ENCODE measurements around the gene TCF3. TPM values are rescaled to one million over a fixed set of nuclear protein-coding genes. Genes with fewer than 3 reads are reported as not detected.

Gene TCF3
- total RNA-seq, 3 donors from 2014 or later (not counting 1 experiment from before 2014, with no cell fraction given): 54.5 to 72.2 (median 64.3) TPM

GRCh38 chr19:1580957-1581356, 71.5 kb downstream of the TCF3 start:
- H3K9me3 ChIP-seq (ENCODE audit: control insufficient read depth, insufficient read depth, low read length): no peaks in the 10 kb centered on the region
- Mint-ChIP-seq H3K4me1 (no peaks in the 10 kb centered on the region), H3K27me3 (ENCODE audit: low read depth in 2 of 2) (no peaks in the 10 kb centered on the region), H3K36me3 (no peaks in the 10 kb centered on the region), H3K9me3 (no peaks in the 10 kb centered on the region), H3K27ac (no peak overlapping the region), H3K4me3 (no peak overlapping the region)
- no peaks in the 10 kb centered on the region for H3K4me1 ChIP-seq (ENCODE audit: control insufficient read depth, insufficient read depth, low read length)
- TF ChIP-seq CTCF (IDR thresholded peaks at IDR 0.05): no peak
- H3K36me3 ChIP-seq (ENCODE audit: control insufficient read depth, insufficient read depth, low read length): peaks cover 43% of the 10 kb centered on the region
- intact Hi-C loops (cut with micrococcal nuclease): no loop called here
- no peak overlapping the region for H3K27ac ChIP-seq (ENCODE audit: low read length)
- WGBS (ENCODE audit: insufficient coverage): 98% methylated on average over 22 of the region's 22 CpGs
- ATAC-seq (no peak), DNase-seq (no peak)
- no peak overlapping the region for H3K4me3 ChIP-seq (ENCODE audit: low read length)
- no peaks in the 10 kb centered on the region for H3K27me3 ChIP-seq (ENCODE audit: control insufficient read depth, insufficient read depth, low read length)

- 96% methylated on average over 20 of the region's 20 CpGs for WGBS (ENCODE audit: insufficient coverage)
- Histone ChIP-seq H3K27ac (ENCODE audit: low read length) (no peak overlapping the region), H3K4me3 (ENCODE audit: low read length) (no peak overlapping the region), H3K4me1 (ENCODE audit: control insufficient read depth, insufficient read depth, low read length) (no peaks in the 10 kb centered on the region), H3K9me3 (ENCODE audit: control insufficient read depth, insufficient read depth, low read length) (no peaks in the 10 kb centered on the region), H3K36me3 (ENCODE audit: control insufficient read depth, insufficient read depth, low read length) (peaks cover 41% of the 10 kb centered on the region), H3K27me3 (ENCODE audit: control insufficient read depth, insufficient read depth, low read length) (no peaks in the 10 kb centered on the region)
- intact Hi-C loops (cut with micrococcal nuclease): no loop called here
- Mint-ChIP-seq H3K27me3 (ENCODE audit: low read depth in 2 of 2) (no peaks in the 10 kb centered on the region), H3K27ac (no peak overlapping the region), H3K36me3 (no peaks in the 10 kb centered on the region), H3K4me1 (no peaks in the 10 kb centered on the region), H3K9me3 (no peaks in the 10 kb centered on the region), H3K4me3 (no peak overlapping the region)
- TF ChIP-seq CTCF (IDR thresholded peaks at IDR 0.05): no peak
- ATAC-seq (no peak), DNase-seq (no peak)
Measured at GRCh38 chr19:1580382-1580781, 72.0 kb downstream of the TCF3 start.

- Mint-ChIP-seq H3K9me3 (no peaks in the 10 kb centered on the region), H3K36me3 (no peaks in the 10 kb centered on the region), H3K27ac (no peak overlapping the region), H3K4me1 (no peaks in the 10 kb centered on the region), H3K27me3 (ENCODE audit: low read depth in 2 of 2) (no peaks in the 10 kb centered on the region), H3K4me3 (no peak overlapping the region)
- Histone ChIP-seq H3K9me3 (ENCODE audit: control insufficient read depth, insufficient read depth, low read length) (no peaks in the 10 kb centered on the region), H3K4me1 (ENCODE audit: control insufficient read depth, insufficient read depth, low read length) (no peaks in the 10 kb centered on the region), H3K4me3 (ENCODE audit: low read length) (no peak overlapping the region), H3K27me3 (ENCODE audit: control insufficient read depth, insufficient read depth, low read length) (no peaks in the 10 kb centered on the region), H3K27ac (ENCODE audit: low read length) (no peak overlapping the region), H3K36me3 (ENCODE audit: control insufficient read depth, insufficient read depth, low read length) (peaks cover 39% of the 10 kb centered on the region)
- no peak for ATAC-seq
- 96% methylated on average over 20 of the region's 20 CpGs for WGBS (ENCODE audit: insufficient coverage)
- DNase-seq: no peak
- intact Hi-C loops (cut with micrococcal nuclease): no loop called here
- TF ChIP-seq CTCF (IDR thresholded peaks at IDR 0.05): no peak
Measured at GRCh38 chr19:1579222-1579621, 73.2 kb downstream of the TCF3 start.

GRCh38 chr19:1577929-1578618, 74.3 kb downstream of the TCF3 start:
- peaks cover 39% of the 10 kb centered on the region for H3K36me3 ChIP-seq (ENCODE audit: control insufficient read depth, insufficient read depth, low read length)
- H3K4me1 ChIP-seq (ENCODE audit: control insufficient read depth, insufficient read depth, low read length): no peaks in the 10 kb centered on the region
- no peak overlapping the region for H3K27ac ChIP-seq (ENCODE audit: low read length)
- no peaks in the 10 kb centered on the region for H3K4me1 Mint-ChIP-seq
- WGBS (ENCODE audit: insufficient coverage): 93% methylated on average over 49 of the region's 49 CpGs
- no peak for TF ChIP-seq CTCF (IDR thresholded peaks at IDR 0.05)
- H3K4me3 ChIP-seq (ENCODE audit: low read length): no peak overlapping the region
- H3K9me3 ChIP-seq (ENCODE audit: control insufficient read depth, insufficient read depth, low read length): no peaks in the 10 kb centered on the region
- no peak overlapping the region for H3K27ac Mint-ChIP-seq
- no peaks in the 10 kb centered on the region for H3K9me3 Mint-ChIP-seq
- ATAC-seq (no peak), DNase-seq (no peak)
- no peaks in the 10 kb centered on the region for H3K27me3 Mint-ChIP-seq (ENCODE audit: low read depth in 2 of 2)
- H3K36me3 Mint-ChIP-seq: no peaks in the 10 kb centered on the region
- intact Hi-C loops (cut with micrococcal nuclease): no loop called here
- H3K4me3 Mint-ChIP-seq: no peak overlapping the region
- no peaks in the 10 kb centered on the region for H3K27me3 ChIP-seq (ENCODE audit: control insufficient read depth, insufficient read depth, low read length)
